Pancreas (tissue), 10 donors: ENCODE data around the gene OR10J1. TPM values are rescaled to one million over a fixed set of nuclear protein-coding genes. Genes with fewer than 3 reads are reported as not detected.
A peak's percentile ranks its signal among the peaks of the same experiment; 100 is the strongest.

Experiments used
- ATAC-seq, 4 donors: fragments of 200-7000 bp; cut with Tn5 transposase; one replicate each; pipeline versions ENCODE4 v1.8.0 to v1.9.1; 2020; ENCODE audit warnings: mild to moderate bottlenecking in 4 of 4, moderate library complexity in 4 of 4
- DNase-seq, 6 donors: peaks; one replicate each; pipeline ENCODE4 v3.0.0-alpha.2; 2020
- FAIRE-seq: peaks from 2 replicates; lab custom pipeline; 2012; peaks lifted over from hg19 to GRCh38; lab: Jason Lieb, UNC
- H3K27ac ChIP-seq, 4 donors: fragments of 200-600 bp; sonication (generic); 1 replicate in 3 of 4; 2 replicates in 1 of 4; pipeline versions ENCODE4 v1.5.0 to v1.8.0; 2020
- H3K27me3 ChIP-seq, 4 donors: fragments of 200-600 bp; one replicate each; pipeline ENCODE4 v1.8.0; 2021
- H3K36me3 ChIP-seq, 3 donors: fragments of 200-600 bp; sonication (generic) in 1 of 3; one replicate each; pipeline versions ENCODE4 v1.5.0 to v1.8.0; 2020 to 2021
- H3K4me1 ChIP-seq, 3 donors: fragments of 200-600 bp; one replicate each; pipeline ENCODE4 v1.8.0; 2021
- H3K4me3 ChIP-seq, 4 donors: fragments of 200-600 bp; sonication (generic) in 2 of 4; one replicate each; pipeline versions ENCODE4 v1.5.0 to v1.8.0; 2020 to 2021
- H3K9me3 ChIP-seq, 4 donors: fragments of 200-600 bp; one replicate each; pipeline ENCODE4 v1.8.0; 2021
- CTCF ChIP-seq, 4 donors: fragments of 200-600 bp; sonication (generic) in 3 of 4; IDR thresholded peaks; one replicate each; pipeline versions ENCODE4 v1.5.0 to v1.8.0; 2021; ENCODE audit warnings: antibody characterized with exemption in 4 of 4
- WGBS, 2 donors: extraction: QIAGEN DNeasy Blood & Tissue Kit; methylation state at CpG; one replicate each; pipeline ENCODE4 v1.1.7; 2013; 5-methylcytosine and 5-hydroxymethylcytosine counted together
- intact Hi-C, 3 donors: fragments of 100-400 bp; cut with DNase I; formaldehyde crosslinking; loops; one replicate each; pipeline versions ENCODE4 v1.11.1 to v1.14.2; 2022
- polyA plus RNA-seq, 2 donors: library from polyadenylated mRNA; stranded (reverse); fragments of 200-250 nt; gene quantifications; one replicate each; pipeline ENCODE4 v1.2.3, GENCODE V29; 2013
- total RNA-seq, 6 donors: library from RNA; stranded (reverse); fragmentation: NEBNext Ultra II Directional in 4 of 6; extraction: Animal tissue kit (Norgen Biotek cat#: 25700) in 4 of 6; gene quantifications; one replicate each; pipeline versions ENCODE4 v1.2.1 to v1.2.4, GENCODE V29; 2021 to 2023
- donor health status: healthy with polysubstance abuse.
- donor health status: DM: no; HTN: no; CAD: no; lungs with moderate emphysema.
- donor health status: DM: no; HTN: no; CAD: no.
- donor health status: control.
- donor health status: control.
- donor health status: Bipolar disorder and iron deficiency.
- donor health status: DM: yes; HTN: yes; CAD: no.
- donor health status: DM: no; HTN: no; CAD: no.
- donor health status: DM: no; HTN: no; CAD: no.
- donor health status: DM: yes; HTN: yes; CAD: no.

The OR10J1 gene
- total RNA-seq (not detected), polyA plus RNA-seq (not detected)

GRCh38 chr1:159439422-159439821, at the start of gene OR10J1:
OR10J1 (plus strand) TSS chr1:159439722; CDS start chr1:159439792, 70 bp downstream.
- no peak for TF ChIP-seq CTCF (IDR thresholded peaks at IDR 0.05)
- FAIRE-seq (no peak), DNase-seq (no peak), ATAC-seq (no peak)
- Histone ChIP-seq H3K27ac (no peak within 1 kb of the TSS), H3K4me1 (no peaks in the 10 kb centered on the region), H3K9me3 (no peaks in the 10 kb centered on the region), H3K27me3 (no peaks in the 10 kb centered on the region), H3K36me3 (no peaks in the 10 kb centered on the region), H3K4me3 (no peak within 1 kb of the TSS)
- intact Hi-C loops = no loop called here

GRCh38 chr1:159406821-159407220, 32.7 kb upstream of the OR10J1 start:
- intact Hi-C loops = no loop called here
- no peak for ATAC-seq
- no peak overlapping the region for H3K4me3 ChIP-seq
- H3K9me3 ChIP-seq = no peaks in the 10 kb centered on the region
- H3K27ac ChIP-seq = no peak overlapping the region
- no peaks in the 10 kb centered on the region for H3K36me3 ChIP-seq
- no peak for FAIRE-seq
- 56 to 69% methylated on average over 2 of the region's 2 CpGs for WGBS, 2 donors
- no peaks in the 10 kb centered on the region for H3K4me1 ChIP-seq
- no peaks in the 10 kb centered on the region for H3K27me3 ChIP-seq
- no peak for TF ChIP-seq CTCF (IDR thresholded peaks at IDR 0.05)
- no peak for DNase-seq

- Histone ChIP-seq H3K9me3 (no peaks in the 10 kb centered on the region), H3K4me3 (no peak overlapping the region), H3K27me3 (no peaks in the 10 kb centered on the region), H3K27ac (no peak overlapping the region), H3K36me3 (no peaks in the 10 kb centered on the region), H3K4me1 (no peaks in the 10 kb centered on the region)
- DNase-seq (no peak), FAIRE-seq (no peak), ATAC-seq (no peak)
- TF ChIP-seq CTCF (IDR thresholded peaks at IDR 0.05) = no peak
- 75% methylated on average over 6 of the region's 6 CpGs for WGBS, 2 donors
- intact Hi-C loops = no loop called here
Measured at GRCh38 chr1:159408862-159409400, 30.6 kb upstream of the OR10J1 start.

- intact Hi-C loops = no loop called here
- Histone ChIP-seq H3K4me3 (no peak overlapping the region), H3K9me3 (no peaks in the 10 kb centered on the region), H3K27me3 (no peaks in the 10 kb centered on the region), H3K27ac (no peak overlapping the region), H3K36me3 (no peaks in the 10 kb centered on the region), H3K4me1 (no peaks in the 10 kb centered on the region)
- WGBS, 2 donors = 66 to 72% methylated on average over 8 of the region's 8 CpGs
- no peak for FAIRE-seq
- no peak for ATAC-seq
- TF ChIP-seq CTCF (IDR thresholded peaks at IDR 0.05) = no peak
- peak in 1 of 6 donors; percentile 35 for DNase-seq
Measured at GRCh38 chr1:159421821-159422220, 17.7 kb upstream of the OR10J1 start.

GRCh38 chr1:159428536-159428935, 11.0 kb upstream of the OR10J1 start:
- no peak overlapping the region for H3K27ac ChIP-seq
- DNase-seq (no peak), FAIRE-seq (no peak), ATAC-seq (no peak)
- no peaks in the 10 kb centered on the region for H3K4me1 ChIP-seq
- intact Hi-C loops = no loop called here
- no peaks in the 10 kb centered on the region for H3K9me3 ChIP-seq
- 31 to 33% methylated on average over 3 of the region's 3 CpGs for WGBS, 2 donors
- H3K4me3 ChIP-seq = no peak overlapping the region
- no peaks in the 10 kb centered on the region for H3K27me3 ChIP-seq
- H3K36me3 ChIP-seq = no peaks in the 10 kb centered on the region
- TF ChIP-seq CTCF (IDR thresholded peaks at IDR 0.05) = no peak
